OCI-LY1 (cell line): Measurements from ENCODE around the gene CDKAL1.

ENCODE experiments used
- H2AFZ ChIP-seq: fragments of 200-600 bp; sonication (generic), shearing (Covaris generic); 2 replicates; pipeline ENCODE4 v1.6.0; 2014; ENCODE audit warnings: antibody characterized with exemption, mild to moderate bottlenecking, low read length
- H3F3A ChIP-seq: fragments of 200-600 bp; sonication (generic), shearing (Covaris generic); 2 replicates; pipeline ENCODE4 v1.6.0; 2014; ENCODE audit warnings: mild to moderate bottlenecking, antibody characterized with exemption, low read length, moderate library complexity; ENCODE audit not compliant: insufficient read depth
- H3K27ac ChIP-seq: fragments of 200-600 bp; sonication (generic); 2 replicates; pipeline ENCODE4 v1.5.1; 2014; ENCODE audit warnings: low read length, mixed run types, mild to moderate bottlenecking, low read depth; ENCODE audit not compliant: poor library complexity, severe bottlenecking
- H3K27me3 ChIP-seq: fragments of 200-600 bp; sonication (generic); 2 replicates; pipeline ENCODE4 v1.6.0; 2014; ENCODE audit warnings: antibody characterized with exemption, mild to moderate bottlenecking, low read length, moderate library complexity; ENCODE audit not compliant: insufficient read depth
- H3K36me3 ChIP-seq: fragments of 200-600 bp; sonication (generic); 2 replicates; pipeline ENCODE4 v1.6.1; 2014; ENCODE audit warnings: mild to moderate bottlenecking, antibody characterized with exemption, low read length, moderate library complexity, mixed read lengths; ENCODE audit not compliant: insufficient read depth
- H3K4me1 ChIP-seq: fragments of 200-600 bp; sonication (generic); 2 replicates; pipeline ENCODE4 v1.5.1; 2014; ENCODE audit warnings: mild to moderate bottlenecking, low read length, moderate library complexity; ENCODE audit not compliant: insufficient read depth, severe bottlenecking
- H3K4me2 ChIP-seq: fragments of 200-600 bp; sonication (generic), shearing (Covaris generic); 2 replicates; pipeline ENCODE4 v1.6.1; 2014; ENCODE audit warnings: low read length
- H3K4me3 ChIP-seq: fragments of 200-600 bp; sonication (generic); 2 replicates; pipeline ENCODE4 v1.5.1; 2014; ENCODE audit warnings: low read length, low read depth, mild to moderate bottlenecking, mixed read lengths; ENCODE audit not compliant: poor library complexity, severe bottlenecking
- H3K79me2 ChIP-seq: fragments of 200-600 bp; shearing (Covaris generic); 2 replicates; pipeline ENCODE4 v1.6.1; 2016; ENCODE audit warnings: mixed run types, low read length, mixed read lengths; ENCODE audit not compliant: insufficient read depth
- H3K9ac ChIP-seq: fragments of 200-600 bp; sonication (generic), shearing (Covaris generic); 2 replicates; pipeline ENCODE4 v1.6.1; 2014; ENCODE audit warnings: mild to moderate bottlenecking, low read length, mixed read lengths
- H3K9me2 ChIP-seq: fragments of 200-600 bp; sonication (generic), shearing (Covaris generic); 2 replicates; pipeline ENCODE4 v1.6.1; 2014; ENCODE audit warnings: low read depth, mild to moderate bottlenecking, low read length, mixed read lengths
- H3K9me3 ChIP-seq: fragments of 200-600 bp; shearing (Covaris generic); 2 replicates; pipeline ENCODE4 v1.6.1; 2014; ENCODE audit warnings: low read length, mixed read lengths
- H4K20me1 ChIP-seq: fragments of 200-600 bp; sonication (generic), shearing (Covaris generic); 2 replicates; pipeline ENCODE4 v1.6.0; 2016; ENCODE audit warnings: mild to moderate bottlenecking, low read length; ENCODE audit not compliant: insufficient read depth
- EZH2 ChIP-seq: fragments of 200-600 bp; sonication (generic), shearing (Covaris generic); IDR thresholded peaks from 2 replicates; pipeline ENCODE4 v1.8.0; 2017; ENCODE audit warnings: borderline replicate concordance, mixed run types, mild to moderate bottlenecking, antibody characterized with exemption, low read length, moderate library complexity, mixed read lengths
- TF ChIP-seq, protein P1 (sequence below): fragments of 200-600 bp; sonication (generic), shearing (Covaris generic); IDR thresholded peaks from 2 replicates; pipeline ENCODE4 v1.5.1; 2017; ENCODE audit warnings: mild to moderate bottlenecking, antibody characterized with exemption, low read length, moderate library complexity, mixed read lengths

CDKAL1 gene

DNA sequence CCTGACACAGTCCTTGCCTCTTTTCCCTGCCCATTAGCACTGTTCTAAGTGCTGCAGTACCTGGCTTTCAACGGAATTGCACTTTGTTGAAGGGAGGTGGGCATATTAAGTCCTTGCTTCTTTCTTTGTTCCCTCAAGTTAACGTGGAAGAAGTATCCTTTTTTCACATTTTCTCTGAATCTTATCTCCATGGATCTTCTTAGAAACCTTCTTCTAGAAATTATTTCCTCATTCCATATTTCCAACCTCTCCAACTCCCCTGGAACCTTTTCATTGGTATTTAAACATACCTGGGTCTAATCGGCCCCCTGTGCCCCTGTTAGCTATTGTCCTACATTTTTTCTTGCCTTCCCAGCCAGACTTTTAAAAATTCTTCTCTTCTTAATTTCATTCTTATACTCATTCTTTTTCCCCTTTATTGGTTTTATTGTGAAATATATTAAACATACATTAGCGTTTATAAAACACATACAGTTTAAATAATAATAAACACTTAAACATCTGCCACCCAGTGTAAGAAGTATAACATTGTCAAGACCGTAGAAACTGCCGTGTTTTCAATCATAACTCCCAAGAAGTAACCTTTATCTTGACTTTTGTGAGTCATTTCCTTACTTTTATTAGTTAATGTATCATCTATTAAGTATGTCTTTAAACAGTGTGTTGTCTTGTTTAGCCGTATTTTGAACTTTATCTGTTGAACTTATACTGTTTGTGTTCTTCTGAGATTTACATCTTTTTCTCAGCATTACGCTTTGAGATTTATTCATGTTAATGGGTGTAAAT is 118.2 kb downstream of the CDKAL1 start:
- Histone ChIP-seq H3K4me1 (no peaks in the 10 kb centered on the region), H3K4me2 (no peak overlapping the region), H3K27ac (no peak overlapping the region)

GRCh38 chr6:20653085-20653479 is 118.8 kb downstream of the CDKAL1 start:
- no peaks in the 10 kb centered on the region for H4K20me1 ChIP-seq
- H3K79me2 ChIP-seq: no peaks in the 10 kb centered on the region
- no peaks in the 10 kb centered on the region for H3K9me2 ChIP-seq
- peaks cover 13% of the 10 kb centered on the region for H3K36me3 ChIP-seq
- H3K4me3 ChIP-seq: no peak overlapping the region
- TF ChIP-seq, protein P1, sequence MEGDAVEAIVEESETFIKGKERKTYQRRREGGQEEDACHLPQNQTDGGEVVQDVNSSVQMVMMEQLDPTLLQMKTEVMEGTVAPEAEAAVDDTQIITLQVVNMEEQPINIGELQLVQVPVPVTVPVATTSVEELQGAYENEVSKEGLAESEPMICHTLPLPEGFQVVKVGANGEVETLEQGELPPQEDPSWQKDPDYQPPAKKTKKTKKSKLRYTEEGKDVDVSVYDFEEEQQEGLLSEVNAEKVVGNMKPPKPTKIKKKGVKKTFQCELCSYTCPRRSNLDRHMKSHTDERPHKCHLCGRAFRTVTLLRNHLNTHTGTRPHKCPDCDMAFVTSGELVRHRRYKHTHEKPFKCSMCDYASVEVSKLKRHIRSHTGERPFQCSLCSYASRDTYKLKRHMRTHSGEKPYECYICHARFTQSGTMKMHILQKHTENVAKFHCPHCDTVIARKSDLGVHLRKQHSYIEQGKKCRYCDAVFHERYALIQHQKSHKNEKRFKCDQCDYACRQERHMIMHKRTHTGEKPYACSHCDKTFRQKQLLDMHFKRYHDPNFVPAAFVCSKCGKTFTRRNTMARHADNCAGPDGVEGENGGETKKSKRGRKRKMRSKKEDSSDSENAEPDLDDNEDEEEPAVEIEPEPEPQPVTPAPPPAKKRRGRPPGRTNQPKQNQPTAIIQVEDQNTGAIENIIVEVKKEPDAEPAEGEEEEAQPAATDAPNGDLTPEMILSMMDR: no peak
- no peak for TF ChIP-seq EZH2
- H3K27ac ChIP-seq: no peak overlapping the region
- H3K9me3 ChIP-seq: no peaks in the 10 kb centered on the region
- H3K4me2 ChIP-seq: no peak overlapping the region
- no peaks in the 10 kb centered on the region for H3K27me3 ChIP-seq
- H3K4me1 ChIP-seq: no peaks in the 10 kb centered on the region
- no peak overlapping the region for H3K9ac ChIP-seq
- no peak overlapping the region for H2AFZ ChIP-seq
- H3F3A ChIP-seq: no peaks in the 10 kb centered on the region

More for the DNA sequence above, 118.2 kb downstream of the CDKAL1 start:
- Histone ChIP-seq H3F3A (no peaks in the 10 kb centered on the region), H4K20me1 (no peaks in the 10 kb centered on the region), H3K27me3 (no peaks in the 10 kb centered on the region), H3K4me3 (no peak overlapping the region), H2AFZ (no peak overlapping the region), H3K9me2 (no peaks in the 10 kb centered on the region), H3K9me3 (no peaks in the 10 kb centered on the region), H3K79me2 (no peaks in the 10 kb centered on the region), H3K9ac (no peak overlapping the region), H3K36me3 (peaks cover 13% of the 10 kb centered on the region)
- no peak for TF ChIP-seq EZH2
- TF ChIP-seq, protein P1: no peak

DNA sequence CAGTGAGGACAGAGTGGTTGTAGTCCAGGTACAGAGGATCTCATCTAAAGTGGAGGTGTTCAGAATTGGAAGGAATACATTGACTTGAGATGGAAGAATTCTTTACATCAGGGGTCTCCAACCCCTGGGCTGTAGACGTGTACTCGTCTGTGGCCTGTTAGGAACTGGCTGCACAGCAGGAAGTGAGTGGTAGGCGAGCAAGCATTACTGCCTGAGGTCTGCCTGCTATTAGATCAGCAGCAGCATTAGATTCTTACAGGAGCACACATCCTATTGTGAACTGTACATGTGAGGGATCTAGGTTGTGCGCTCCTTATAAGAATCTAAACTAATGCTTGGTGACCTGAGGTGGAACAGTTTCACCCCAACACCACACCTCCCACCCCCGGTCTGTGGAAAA is 121.1 kb downstream of the CDKAL1 start:
- Histone ChIP-seq H3K79me2 (no peaks in the 10 kb centered on the region), H3F3A (no peaks in the 10 kb centered on the region), H3K9me2 (no peaks in the 10 kb centered on the region), H3K4me3 (no peak overlapping the region), H3K9me3 (no peaks in the 10 kb centered on the region), H3K4me2 (no peak overlapping the region), H3K27ac (no peak overlapping the region), H3K4me1 (no peaks in the 10 kb centered on the region), H2AFZ (no peak overlapping the region), H4K20me1 (no peaks in the 10 kb centered on the region), H3K9ac (no peak overlapping the region), H3K27me3 (no peaks in the 10 kb centered on the region), H3K36me3 (peaks cover 7% of the 10 kb centered on the region)
- TF ChIP-seq, protein P1: no peak
- no peak for TF ChIP-seq EZH2
